C4-2B (cell line): ENCODE measurements around the gene RFTN1.

Experiments used
- CTCF ChIP-seq: fragments of 450-650 bp; conservative IDR thresholded peaks from 2 replicates; pipeline ENCODE4 v1.5.1; 2017; ENCODE audit warnings: mild to moderate bottlenecking
- ZFX ChIP-seq: fragments of 450-650 bp; IDR thresholded peaks from 2 replicates; pipeline ENCODE4 v1.6.1; 2017

- TF ChIP-seq CTCF = no peak
- TF ChIP-seq ZFX = no peak
Measured at GRCh38 chr3:16273867-16274266, 239.6 kb downstream of the RFTN1 start.
